CD14-positive monocyte (primary cell): ENCODE results near the gene ALDH2. TPM values are rescaled to one million over a fixed set of nuclear protein-coding genes. Genes with fewer than 3 reads are reported as not detected.
"Not testable (repeated sequence)": the region's sequence is repeated elsewhere in the genome, so short reads cannot be mapped to it uniquely, and the experiment has no call there.

Experiments used
- DNase-seq, 3 donors: peaks; one replicate each; pipeline ENCODE4 v3.0.0-alpha.2; 2011 to 2022
- H2AFZ ChIP-seq: 2 replicates; pipeline ENCODE4 v1.6.0; 2012; ENCODE audit warnings: mild to moderate bottlenecking, low read depth, low read length, inconsistent platforms; ENCODE audit not compliant: insufficient read depth, poor library complexity, severe bottlenecking
- H3K27ac ChIP-seq, 2 donors: 1 replicate in 1 of 2; 2 replicates in 1 of 2; pipeline ENCODE4 v1.5.1; 2012 to 2013; ENCODE audit warnings: low read length in 2 of 2, control low read depth in 1 of 2, inconsistent platforms in 1 of 2, low read depth in 1 of 2, mild to moderate bottlenecking in 1 of 2
- H3K27me3 ChIP-seq, 2 donors: one replicate each; pipeline versions ENCODE4 v1.6.0 to v1.6.1; 2011 to 2013; ENCODE audit warnings: low read length in 2 of 2; ENCODE audit not compliant: control insufficient read depth in 2 of 2, insufficient read depth in 2 of 2
- H3K36me3 ChIP-seq, 2 donors: replicated peaks in 1 of 2; 1 replicate in 1 of 2; 2 replicates in 1 of 2; pipeline versions ENCODE4 v1.5.1 to v1.6.1; 2012 to 2013; ENCODE audit warnings: low read length in 2 of 2, control low read depth in 1 of 2, inconsistent platforms in 1 of 2, mild to moderate bottlenecking in 1 of 2; ENCODE audit not compliant: insufficient read depth in 2 of 2, control insufficient read depth in 1 of 2
- H3K4me1 ChIP-seq, 2 donors: 1 replicate in 1 of 2; 2 replicates in 1 of 2; pipeline versions ENCODE4 v1.5.1 to v1.6.1; 2012 to 2013; ENCODE audit warnings: low read length in 2 of 2, control low read depth in 1 of 2, inconsistent platforms in 1 of 2, mild to moderate bottlenecking in 1 of 2, moderate library complexity in 1 of 2; ENCODE audit not compliant: insufficient read depth in 2 of 2, control insufficient read depth in 1 of 2
- H3K4me2 ChIP-seq: replicated peaks from 2 replicates; pipeline ENCODE3; 2012; ENCODE audit warnings: low read length, moderate library complexity, mild to moderate bottlenecking; ENCODE audit not compliant: poor library complexity, severe bottlenecking; ENCODE audit errors: extremely low read depth
- H3K4me3 ChIP-seq, 3 experiments: fragments of 200-600 bp in 1 of 3; sonication (generic) in 1 of 3; replicated peaks in 1 of 3; 1 replicate in 2 of 3; 2 replicates in 1 of 3; pipeline ENCODE4 v1.5.1; 2011 to 2013; ENCODE audit warnings: low read length in 3 of 3, mild to moderate bottlenecking in 3 of 3, control low read depth in 2 of 3, low read depth in 2 of 3, inconsistent platforms in 1 of 3, moderate library complexity in 1 of 3
- H3K79me2 ChIP-seq: 2 replicates; pipeline ENCODE4 v1.6.0; 2012; ENCODE audit warnings: mild to moderate bottlenecking, control low read depth, inconsistent platforms, low read length, moderate library complexity; ENCODE audit not compliant: insufficient read depth
- H3K9ac ChIP-seq: 2 replicates; pipeline ENCODE4 v1.6.0; 2017; ENCODE audit warnings: low read length, mild to moderate bottlenecking; ENCODE audit not compliant: insufficient read depth, poor library complexity, severe bottlenecking
- H3K9me3 ChIP-seq, 2 donors: replicated peaks in 1 of 2; 1 replicate in 1 of 2; 2 replicates in 1 of 2; pipeline versions ENCODE4 v1.5.1 to v1.6.1; 2012 to 2013; ENCODE audit warnings: low read length in 2 of 2, control low read depth in 1 of 2; ENCODE audit not compliant: control insufficient read depth in 1 of 2, insufficient read depth in 1 of 2
- H4K20me1 ChIP-seq: 2 replicates; pipeline ENCODE4 v1.6.0; 2012; ENCODE audit warnings: mild to moderate bottlenecking, low read length, control low read depth, moderate library complexity; ENCODE audit not compliant: insufficient read depth
- H3K27ac Mint-ChIP-seq, 7 donors: one replicate each; pipeline ENCODE4 v1.8.0; 2020; ENCODE audit warnings: mild to moderate bottlenecking in 7 of 7, mixed read lengths in 7 of 7, moderate library complexity in 6 of 7, inconsistent platforms in 2 of 7
- H3K27me3 Mint-ChIP-seq, 3 donors: one replicate each; pipeline ENCODE4 v1.8.0; 2021 to 2022; ENCODE audit warnings: low read depth in 3 of 3, mild to moderate bottlenecking in 3 of 3, mixed read lengths in 3 of 3, moderate library complexity in 3 of 3, inconsistent platforms in 1 of 3
- H3K36me3 Mint-ChIP-seq, 2 donors: one replicate each; pipeline ENCODE4 v1.8.0; 2020; ENCODE audit warnings: mixed read lengths in 2 of 2, inconsistent platforms in 1 of 2, mild to moderate bottlenecking in 1 of 2
- H3K4me1 Mint-ChIP-seq: one replicate; pipeline ENCODE4 v1.8.0; 2020; ENCODE audit warnings: mild to moderate bottlenecking, mixed read lengths
- H3K4me3 Mint-ChIP-seq, 2 donors: one replicate each; pipeline ENCODE4 v1.8.0; 2020; ENCODE audit warnings: mild to moderate bottlenecking in 2 of 2, mixed read lengths in 2 of 2, moderate library complexity in 1 of 2
- H3K9me3 Mint-ChIP-seq, 7 donors: one replicate each; pipeline ENCODE4 v1.8.0; 2020 to 2022; ENCODE audit warnings: mixed read lengths in 7 of 7, mild to moderate bottlenecking in 6 of 7, moderate library complexity in 6 of 7, inconsistent platforms in 2 of 7
- WGBS: methylation state at CpG from one replicate; pipeline ENCODE4 v1.1.5; 2013; ENCODE audit warnings: missing lambda C conversion rate; ENCODE audit not compliant: insufficient coverage; 5-methylcytosine and 5-hydroxymethylcytosine counted together
- intact Hi-C, 2 donors: fragments of 100-400 bp; cut with micrococcal nuclease; formaldehyde crosslinking; loops; one replicate each; pipeline versions ENCODE4 v1.15.0 to v1.15.1; 2023
- polyA plus RNA-seq, 3 donors: library from polyadenylated mRNA; depleted of rRNA in 1 of 3; unstranded in 2 of 3; stranded (reverse) in 1 of 3; fragments of 300-500 nt in 2 of 3; fragments of >200 nt in 1 of 3; fragmentation: Illumina TruSeq in 2 of 3; gene quantifications; 1 replicate in 2 of 3; 2 replicates in 1 of 3; pipeline ENCODE4 v1.2.3, GENCODE V29; 2012 to 2021
- TF ChIP-seq, protein P1 (sequence below): fragments of 200-600 bp; IDR thresholded peaks from one replicate; pipeline ENCODE4 v1.8.0; 2022; ENCODE audit warnings: antibody characterized with exemption, mild to moderate bottlenecking

Gene ALDH2
- polyA plus RNA-seq, 3 donors, result 272 to 404 (median 384) TPM

DNA sequence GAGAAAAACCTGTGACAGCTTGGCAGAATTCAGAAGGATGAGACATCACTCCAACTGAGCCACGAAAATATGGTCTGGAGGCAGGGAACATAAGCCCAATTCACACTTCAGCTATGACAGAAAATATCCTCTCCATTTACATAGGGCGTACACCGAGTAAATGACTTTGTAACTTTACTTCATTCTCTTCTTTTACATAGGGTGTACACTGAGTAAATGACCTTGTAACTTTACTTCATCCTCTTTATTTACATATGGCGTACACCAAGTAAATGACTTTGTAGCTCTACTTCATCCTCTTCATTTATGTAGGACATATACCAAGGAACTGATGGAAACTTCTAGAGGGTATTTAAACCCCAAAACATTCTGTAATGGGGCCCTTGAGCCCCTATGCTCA, 61.2 kb downstream of the ALDH2 start:
- H3K4me3 ChIP-seq, result no peak overlapping the region
- TF ChIP-seq, protein P1, sequence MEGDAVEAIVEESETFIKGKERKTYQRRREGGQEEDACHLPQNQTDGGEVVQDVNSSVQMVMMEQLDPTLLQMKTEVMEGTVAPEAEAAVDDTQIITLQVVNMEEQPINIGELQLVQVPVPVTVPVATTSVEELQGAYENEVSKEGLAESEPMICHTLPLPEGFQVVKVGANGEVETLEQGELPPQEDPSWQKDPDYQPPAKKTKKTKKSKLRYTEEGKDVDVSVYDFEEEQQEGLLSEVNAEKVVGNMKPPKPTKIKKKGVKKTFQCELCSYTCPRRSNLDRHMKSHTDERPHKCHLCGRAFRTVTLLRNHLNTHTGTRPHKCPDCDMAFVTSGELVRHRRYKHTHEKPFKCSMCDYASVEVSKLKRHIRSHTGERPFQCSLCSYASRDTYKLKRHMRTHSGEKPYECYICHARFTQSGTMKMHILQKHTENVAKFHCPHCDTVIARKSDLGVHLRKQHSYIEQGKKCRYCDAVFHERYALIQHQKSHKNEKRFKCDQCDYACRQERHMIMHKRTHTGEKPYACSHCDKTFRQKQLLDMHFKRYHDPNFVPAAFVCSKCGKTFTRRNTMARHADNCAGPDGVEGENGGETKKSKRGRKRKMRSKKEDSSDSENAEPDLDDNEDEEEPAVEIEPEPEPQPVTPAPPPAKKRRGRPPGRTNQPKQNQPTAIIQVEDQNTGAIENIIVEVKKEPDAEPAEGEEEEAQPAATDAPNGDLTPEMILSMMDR, result no peak
- Mint-ChIP-seq H3K27ac (no peak overlapping the region), H3K36me3 (no peaks in the 10 kb centered on the region), H3K4me1 (peaks cover 32% of the 10 kb centered on the region), H3K9me3 (peaks cover 1 to 5% (median 4%) of the 10 kb centered on the region in 7 donors), H3K4me3 (no peak overlapping the region), H3K27me3 (peaks cover 1 to 6% (median 3%) of the 10 kb centered on the region in 3 donors)
- H3K4me1 ChIP-seq, result peaks cover 27 to 38% of the 10 kb centered on the region in 2 donors
- no peak overlapping the region for H2AFZ ChIP-seq
- no peaks in the 10 kb centered on the region for H3K27me3 ChIP-seq
- 100% methylated on average over 1 of the region's 4 CpGs for WGBS
- no peaks in the 10 kb centered on the region for H3K36me3 ChIP-seq
- no peaks in the 10 kb centered on the region for H3K79me2 ChIP-seq
- no peak for DNase-seq
- H3K4me2 ChIP-seq, result no peak overlapping the region
- H3K9ac ChIP-seq, result no peak overlapping the region
- no peaks in the 10 kb centered on the region for H3K9me3 ChIP-seq
- no peaks in the 10 kb centered on the region for H4K20me1 ChIP-seq
- H3K27ac ChIP-seq, result no peak overlapping the region
- intact Hi-C loops, result no loop called here

DNA sequence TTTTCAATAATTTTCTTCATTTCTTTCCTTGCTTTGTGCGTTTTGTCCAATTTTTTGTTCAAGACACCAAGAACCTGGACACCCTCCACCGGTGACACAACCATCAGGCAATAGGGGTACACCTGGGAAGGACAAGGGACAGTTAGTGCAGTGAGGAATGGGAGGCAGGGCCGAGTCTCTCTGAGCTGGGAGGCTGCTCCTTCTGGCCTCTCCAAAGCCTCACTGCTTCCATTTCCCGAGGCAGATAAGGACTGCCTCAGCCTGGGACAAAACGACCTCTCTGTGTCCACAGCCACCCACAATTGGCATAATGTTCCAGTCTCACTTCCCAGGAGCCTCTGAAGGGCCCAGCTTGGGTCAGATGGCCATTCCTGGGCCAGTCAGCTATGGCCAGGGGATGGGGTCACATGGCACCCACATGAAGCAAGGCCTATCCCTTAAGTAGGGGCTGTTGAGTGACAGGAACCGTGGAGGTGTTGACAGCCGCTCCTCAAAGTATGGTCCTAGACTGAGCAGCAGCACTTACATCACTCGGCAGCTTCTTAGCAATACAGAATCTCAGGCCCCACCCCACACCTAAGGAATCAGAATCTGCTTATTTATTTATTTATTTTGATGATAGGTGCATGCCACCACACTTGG, 61.7 kb downstream of the ALDH2 start:
- TF ChIP-seq, protein P1, result no peak
- Histone ChIP-seq H3K4me3 (no peak overlapping the region), H3K36me3 (no peaks in the 10 kb centered on the region), H4K20me1 (no peaks in the 10 kb centered on the region), H3K27ac (no peak overlapping the region), H3K9me3 (no peaks in the 10 kb centered on the region), H2AFZ (no peak overlapping the region), H3K79me2 (no peaks in the 10 kb centered on the region), H3K9ac (no peak overlapping the region), H3K4me2 (no peak overlapping the region), H3K4me1 (peaks cover 22 to 33% of the 10 kb centered on the region in 2 donors), H3K27me3 (no peaks in the 10 kb centered on the region)
- Mint-ChIP-seq H3K36me3 (no peaks in the 10 kb centered on the region), H3K4me1 (peaks cover 27% of the 10 kb centered on the region), H3K4me3 (no peak overlapping the region), H3K27me3 (peaks cover 1 to 6% (median 3%) of the 10 kb centered on the region in 3 donors), H3K9me3 (peaks cover 2 to 8% (median 4%) of the 10 kb centered on the region in 7 donors), H3K27ac (peak overlapping the region in 2 of 7 donors; percentile 50 to 54)
- no peak for DNase-seq
- 94% methylated on average over 2 of the region's 8 CpGs for whole genome bisulfite sequencing
- intact Hi-C loops, result no loop called here

- intact Hi-C loops, H3K79me2 ChIP-seq, H3K9ac ChIP-seq, H4K20me1 ChIP-seq, H3K9me3 Mint-ChIP-seq, H3K4me3 ChIP-seq, H3K4me2 ChIP-seq, H3K36me3 ChIP-seq, DNase-seq, H3K27me3 Mint-ChIP-seq, H2AFZ ChIP-seq, H3K9me3 ChIP-seq, H3K4me3 Mint-ChIP-seq, H3K27me3 ChIP-seq, H3K36me3 Mint-ChIP-seq, H3K27ac ChIP-seq, H3K27ac Mint-ChIP-seq: not testable (repeated sequence)
- WGBS, result no CpG with 5 or more reads among the region's 3 CpGs
- H3K4me1 ChIP-seq, result peaks cover 14 to 21% of the 10 kb centered on the region in 2 donors
- H3K4me1 Mint-ChIP-seq, result peaks cover 26% of the 10 kb centered on the region
These were observed 62.9 kb downstream of the ALDH2 start for GRCh38 chr12:111829635-111830034.
